ENCODE results near the gene TBC1D22A.

The TBC1D22A gene

DNA sequence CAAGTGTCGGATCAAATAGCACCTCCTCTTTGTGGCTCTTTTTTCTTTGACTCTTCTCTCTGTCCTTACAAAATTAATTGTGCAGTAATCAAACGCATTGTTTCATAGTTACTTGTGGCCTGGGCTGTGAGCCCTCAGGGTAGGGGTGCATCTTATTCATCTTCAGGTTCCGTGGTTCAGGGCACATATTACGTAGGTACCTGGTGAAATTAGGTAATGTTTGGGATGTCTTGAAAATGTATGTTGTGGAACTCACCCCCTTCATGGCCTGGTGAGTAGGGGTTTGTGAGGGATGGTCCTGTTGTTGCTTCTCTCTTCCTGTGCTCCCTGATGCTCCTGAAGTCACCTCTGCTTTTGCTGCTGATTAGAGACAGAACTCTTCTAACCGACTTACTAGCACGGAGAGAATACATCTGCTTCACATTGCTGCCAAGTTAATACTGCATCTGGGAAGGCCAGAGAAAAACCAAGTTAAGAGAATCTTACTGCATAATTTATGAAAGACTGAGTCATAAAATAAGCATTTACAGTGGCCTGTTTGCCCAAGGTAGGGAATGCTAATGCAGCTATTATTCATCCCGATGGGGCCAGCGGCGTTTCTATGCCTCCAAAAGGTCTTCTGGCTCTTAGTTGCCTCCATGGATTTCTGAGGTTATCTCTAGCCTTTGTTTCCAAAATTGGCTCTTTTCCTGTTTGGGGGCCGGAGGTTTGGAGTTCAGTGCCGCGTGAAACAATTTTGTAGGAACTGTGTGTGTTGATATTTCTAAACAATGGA, 66.9 kb downstream of the TBC1D22A start:
- no peak for DNase-seq (ENCODE audit: insufficient read length, low spot score)
- FAIRE-seq: no peak

DNA sequence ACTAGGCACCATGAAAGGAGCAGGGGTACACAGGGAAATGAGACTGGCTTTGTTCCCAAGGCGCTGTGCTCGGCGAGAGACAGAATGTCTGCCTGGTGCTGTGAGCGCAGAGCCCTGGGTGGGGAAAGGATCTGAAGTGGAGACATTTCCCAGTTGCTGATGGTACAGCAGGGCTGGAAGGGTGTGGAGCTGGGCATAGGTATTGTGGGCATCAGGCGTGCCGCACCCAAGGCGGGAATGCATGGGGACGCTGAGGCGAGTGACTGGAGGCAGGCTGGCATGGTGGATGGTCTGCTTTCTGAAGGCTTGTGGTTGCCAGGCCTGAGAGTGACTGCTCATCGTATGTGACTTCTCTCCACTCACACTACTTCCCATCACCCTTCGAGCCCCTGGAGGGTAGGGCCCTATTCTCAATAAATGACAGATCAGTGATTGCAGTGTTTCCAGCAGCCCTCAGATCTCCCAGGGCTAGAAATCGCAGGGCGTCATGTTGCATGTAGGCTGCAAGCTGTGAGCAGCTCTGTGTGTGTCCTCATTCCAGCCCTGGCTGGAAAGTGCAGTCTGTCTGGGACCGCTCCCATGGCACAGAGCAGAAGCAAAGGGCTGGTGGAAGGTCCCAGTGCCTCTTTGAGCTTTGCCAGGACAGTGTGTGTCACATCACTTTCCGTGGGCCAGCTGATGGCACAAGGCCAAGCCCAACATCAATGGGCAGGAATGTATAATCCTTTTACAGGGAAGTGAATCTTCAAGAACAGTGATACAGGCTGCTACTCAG, 67.7 kb downstream of the TBC1D22A start:
- DNase-seq (ENCODE audit: insufficient read length, low spot score) (no peak), FAIRE-seq (no peak)

DNA sequence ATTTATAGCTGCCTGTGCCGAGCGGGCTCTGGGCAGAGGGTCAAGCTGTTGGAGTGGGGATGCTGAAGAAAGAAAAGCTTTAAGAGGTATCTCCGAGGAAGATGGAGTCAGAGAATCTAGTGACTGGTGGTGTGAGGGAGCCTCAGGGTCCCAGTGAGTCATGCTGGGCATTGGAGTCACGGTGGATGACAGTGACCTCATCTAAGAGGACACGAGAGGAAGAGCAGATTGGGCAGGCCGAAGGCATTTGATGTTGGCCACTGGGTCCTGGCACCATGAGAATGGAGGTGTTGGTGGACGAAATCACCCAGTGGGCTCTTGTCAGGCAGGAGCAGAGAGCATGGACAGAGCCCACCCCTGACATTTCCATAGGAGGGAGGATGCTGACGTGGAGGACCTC, 68.4 kb downstream of the TBC1D22A start:
- DNase-seq (ENCODE audit: insufficient read length, low spot score) (no peak), FAIRE-seq (no peak)

GRCh38 chr22:46833228-46833627, 70.8 kb downstream of the TBC1D22A start:
- FAIRE-seq: no peak
- DNase-seq (ENCODE audit: insufficient read length, low spot score): no peak

DNA sequence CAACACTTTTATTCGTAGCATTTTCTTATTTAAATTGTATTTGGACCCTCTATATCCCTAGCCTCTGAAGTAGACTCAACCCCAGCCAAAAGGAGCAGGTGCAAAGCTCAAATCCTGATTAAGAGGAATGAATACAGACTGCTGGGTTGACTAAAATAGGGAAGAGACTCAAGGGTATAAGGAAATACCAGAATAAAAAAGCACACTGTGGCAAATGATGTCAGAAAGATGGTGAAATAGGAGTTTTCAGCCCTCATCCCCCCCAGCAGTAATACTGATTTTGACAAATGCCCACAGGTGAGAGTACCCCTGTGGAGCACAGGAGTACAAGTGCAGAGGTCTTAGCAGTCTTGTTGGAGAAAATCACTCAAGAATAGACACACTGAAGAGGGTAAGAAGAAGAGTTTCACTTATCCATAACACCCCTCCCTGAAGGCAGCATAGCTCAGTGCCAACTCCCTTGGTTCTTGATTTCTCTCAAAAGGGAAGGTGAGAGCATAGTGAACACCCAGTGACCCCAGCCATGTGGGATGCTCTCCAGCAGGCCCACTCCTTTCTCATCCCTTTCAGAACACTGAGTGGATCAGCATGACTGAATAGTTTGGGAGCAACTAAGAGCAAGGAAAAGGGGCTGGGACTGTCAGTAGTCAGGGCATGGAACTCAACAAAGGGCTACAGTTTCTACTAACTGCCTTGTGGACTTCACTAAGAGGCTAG, 71.7 kb downstream of the TBC1D22A start:
- DNase-seq (ENCODE audit: insufficient read length, low spot score) (no peak), FAIRE-seq (no peak)

- FAIRE-seq (no peak), DNase-seq (ENCODE audit: insufficient read length, low spot score) (no peak)
Observed at GRCh38 chr22:46835288-46835687, 72.8 kb downstream of the TBC1D22A start.

GRCh38 chr22:46835693-46836092, 73.2 kb downstream of the TBC1D22A start:
- FAIRE-seq (no peak), DNase-seq (ENCODE audit: insufficient read length, low spot score) (no peak)

DNA sequence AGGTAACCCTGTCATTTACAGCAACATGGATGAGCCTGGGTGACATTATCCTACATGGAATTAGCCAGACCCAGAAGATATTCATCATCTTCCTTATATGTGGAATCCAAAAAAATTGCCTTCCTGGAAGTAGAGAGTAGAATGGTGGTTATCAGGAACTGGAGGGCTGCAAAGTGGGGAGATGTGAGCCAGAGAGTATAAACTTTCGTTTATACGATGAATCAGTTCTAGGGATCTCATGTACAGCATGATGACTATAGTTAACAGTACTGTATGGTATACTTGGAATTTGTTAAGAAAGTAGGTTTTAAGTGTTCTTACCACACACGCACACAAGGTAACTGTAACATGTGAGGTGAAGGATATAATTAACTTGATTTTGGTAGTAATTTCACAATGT, 79.1 kb downstream of the TBC1D22A start:
- no peak for DNase-seq (ENCODE audit: insufficient read length, low spot score)
- no peak for FAIRE-seq

- DNase-seq (ENCODE audit: insufficient read length, low spot score): no peak
- FAIRE-seq: no peak
Observed at GRCh38 chr22:46842606-46843005, 80.2 kb downstream of the TBC1D22A start.

DNA sequence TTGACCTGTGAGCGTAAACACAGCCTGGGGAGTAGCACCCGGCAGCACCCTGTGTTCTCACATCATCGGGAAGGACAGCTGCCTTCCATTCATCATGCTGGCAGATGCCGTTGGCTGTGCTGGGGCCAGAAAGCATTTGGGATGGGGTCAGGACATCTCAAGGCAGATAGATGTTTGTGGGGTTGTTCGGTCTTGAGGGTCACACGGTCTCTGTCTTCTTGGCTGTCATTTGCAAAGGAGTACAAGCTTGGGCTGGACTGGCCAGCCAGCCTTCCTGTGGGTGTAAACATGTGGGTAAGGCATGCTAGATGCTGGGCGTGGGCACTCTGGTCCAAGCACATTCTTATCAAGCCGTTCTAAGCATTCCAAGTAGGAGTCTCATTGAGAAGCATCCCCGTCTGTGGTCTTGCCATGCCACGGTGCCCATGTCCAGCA, 81.4 kb downstream of the TBC1D22A start:
- no peak for DNase-seq (ENCODE audit: insufficient read length, low spot score)
- FAIRE-seq: no peak

GRCh38 chr22:46844606-46845210, 82.3 kb downstream of the TBC1D22A start:
- no peak for FAIRE-seq
- no peak for DNase-seq (ENCODE audit: insufficient read length, low spot score)

DNA sequence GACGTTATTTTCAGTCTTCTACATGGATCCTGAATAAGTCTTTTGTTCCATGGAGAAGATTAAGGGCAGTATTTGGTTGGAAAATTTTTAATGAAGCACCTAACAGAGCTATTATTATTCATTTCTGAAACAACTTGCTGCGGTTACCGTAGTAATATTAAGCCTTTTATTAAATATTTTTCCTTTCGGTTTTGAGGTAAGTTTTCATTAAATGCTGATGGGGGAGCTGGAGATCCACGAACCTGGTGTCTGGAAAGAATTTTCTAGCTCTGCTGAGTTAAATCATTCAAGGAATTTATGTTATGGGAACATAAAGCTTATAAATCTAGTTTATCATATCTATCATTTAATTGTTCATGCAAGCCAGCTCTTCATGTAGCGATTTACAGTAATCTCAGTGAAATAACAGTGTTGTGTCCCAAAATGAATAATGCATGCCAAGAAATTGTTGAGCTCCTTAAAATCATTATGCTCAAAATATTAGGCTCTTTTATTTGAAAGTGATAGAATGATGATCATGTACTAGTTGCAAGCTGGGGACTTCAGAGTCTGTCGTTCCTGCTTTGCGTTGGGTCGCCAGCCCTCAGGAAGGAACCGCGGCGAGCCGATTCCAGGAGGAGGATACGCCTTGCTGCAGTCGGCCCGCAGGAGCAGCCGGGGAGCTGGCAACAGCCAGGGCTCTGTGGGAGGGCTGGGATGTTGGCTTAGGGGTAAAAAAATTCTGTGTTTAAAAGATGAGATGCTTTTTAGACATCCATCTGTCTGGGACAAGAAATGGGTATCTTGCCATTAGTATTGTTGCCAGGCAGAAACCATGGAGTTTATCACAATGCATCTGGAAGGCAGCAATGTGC, 83.1 kb downstream of the TBC1D22A start:
- no peak for DNase-seq (ENCODE audit: insufficient read length, low spot score)
- no peak for FAIRE-seq

DNA sequence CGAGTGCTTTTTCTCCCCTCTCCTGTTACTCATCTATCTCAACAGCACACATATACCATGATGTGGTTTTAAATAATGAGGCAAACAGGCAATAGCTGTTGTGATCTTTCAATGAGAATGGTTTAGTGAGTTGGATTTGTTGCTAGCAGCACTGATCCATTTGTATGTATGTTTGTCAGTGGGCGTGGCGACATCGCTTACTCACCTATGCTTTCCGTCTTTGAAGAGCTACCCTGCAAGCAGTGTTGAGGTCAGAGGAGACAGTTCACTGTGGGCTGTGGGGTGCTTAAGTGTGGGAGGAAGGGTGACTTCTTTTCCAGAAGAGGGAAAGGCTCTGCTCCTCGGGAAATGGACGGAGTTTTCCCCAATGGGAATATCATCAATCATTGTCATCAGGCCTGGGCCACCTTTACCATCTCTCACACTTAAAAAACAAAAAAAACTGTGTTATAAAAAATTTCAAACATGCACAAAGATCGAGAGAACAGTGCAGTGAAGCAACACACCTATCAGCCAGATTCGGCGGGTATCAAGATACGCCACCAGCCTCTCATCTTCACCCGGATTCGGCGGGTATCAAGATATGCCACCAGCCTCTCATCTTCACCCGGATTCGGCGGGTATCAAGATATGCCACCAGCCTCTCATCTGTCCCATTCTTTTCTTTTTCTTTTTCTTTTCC, 83.8 kb downstream of the TBC1D22A start:
- FAIRE-seq (no peak), DNase-seq (ENCODE audit: insufficient read length, low spot score) (no peak)

DNA sequence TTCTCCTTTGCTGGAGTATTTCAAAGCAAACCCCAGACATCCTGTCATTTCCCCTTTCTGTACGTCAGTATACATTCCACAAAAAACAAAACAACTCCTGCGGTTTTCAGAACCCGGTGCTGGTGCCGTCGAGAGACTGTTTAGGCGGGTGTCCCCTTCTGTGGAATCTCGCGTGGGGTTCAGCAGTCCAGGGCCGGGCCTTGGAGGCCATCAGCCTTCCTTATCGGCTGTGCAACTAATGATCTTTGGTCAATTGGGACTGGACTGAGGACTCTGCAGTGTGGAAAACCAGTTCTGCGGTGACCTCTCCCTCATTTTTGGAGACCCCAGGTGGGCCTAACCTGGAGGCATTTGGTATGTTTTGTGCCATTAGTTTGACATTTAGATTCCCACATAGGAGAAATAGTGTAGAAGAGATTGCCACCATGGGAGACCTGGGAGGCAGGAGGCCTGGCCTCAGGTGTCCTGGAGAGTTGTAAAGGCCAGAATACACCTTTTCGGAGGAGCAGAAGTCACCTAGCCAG, 84.4 kb downstream of the TBC1D22A start:
- no peak for DNase-seq (ENCODE audit: insufficient read length, low spot score)
- FAIRE-seq: no peak

DNA sequence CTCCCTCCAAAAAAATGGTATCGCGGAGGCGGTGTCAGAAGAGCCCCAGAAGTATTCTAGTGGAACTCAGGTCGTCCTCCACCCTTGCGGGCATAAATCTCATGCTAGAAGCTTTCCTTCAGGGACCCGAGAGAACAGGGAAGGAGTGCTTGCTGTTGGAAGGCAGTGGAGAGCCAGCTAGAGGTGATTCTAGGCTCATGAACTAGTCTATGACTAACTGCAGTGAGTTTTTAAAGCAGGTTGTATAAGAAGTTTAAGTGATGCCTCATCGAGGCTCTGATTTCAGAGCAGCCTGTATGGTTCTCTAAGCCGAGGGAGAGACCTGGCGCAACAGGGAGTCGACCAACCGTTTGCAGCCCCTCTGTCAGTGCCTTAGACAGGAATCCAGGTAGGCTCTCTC, 85.7 kb downstream of the TBC1D22A start:
- no peak for FAIRE-seq
- no peak for DNase-seq (ENCODE audit: insufficient read length, low spot score)

DNA sequence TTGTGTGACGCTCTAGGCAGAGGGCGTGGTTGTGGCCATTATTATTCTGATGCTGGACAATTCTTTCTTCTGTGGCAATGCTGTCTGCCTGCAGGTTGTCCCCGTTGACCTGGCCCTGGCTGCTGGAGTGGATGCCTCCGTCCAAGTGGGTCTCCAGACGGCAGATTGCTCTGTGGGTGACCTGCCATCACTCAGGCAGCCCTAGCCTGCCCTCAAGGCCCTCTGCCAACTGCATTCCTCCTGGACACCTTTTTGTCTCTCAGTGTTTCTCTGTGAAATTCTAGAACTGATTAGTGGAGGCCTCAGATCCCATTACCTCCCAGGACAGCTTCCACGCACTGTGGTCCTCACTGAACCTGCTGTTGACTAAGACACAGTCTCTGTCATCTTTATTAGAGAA, 86.7 kb downstream of the TBC1D22A start:
- DNase-seq (ENCODE audit: insufficient read length, low spot score): no peak
- FAIRE-seq: no peak

- FAIRE-seq: no peak
Observed at GRCh38 chr22:46849951-46850350, 87.5 kb downstream of the TBC1D22A start.

DNA sequence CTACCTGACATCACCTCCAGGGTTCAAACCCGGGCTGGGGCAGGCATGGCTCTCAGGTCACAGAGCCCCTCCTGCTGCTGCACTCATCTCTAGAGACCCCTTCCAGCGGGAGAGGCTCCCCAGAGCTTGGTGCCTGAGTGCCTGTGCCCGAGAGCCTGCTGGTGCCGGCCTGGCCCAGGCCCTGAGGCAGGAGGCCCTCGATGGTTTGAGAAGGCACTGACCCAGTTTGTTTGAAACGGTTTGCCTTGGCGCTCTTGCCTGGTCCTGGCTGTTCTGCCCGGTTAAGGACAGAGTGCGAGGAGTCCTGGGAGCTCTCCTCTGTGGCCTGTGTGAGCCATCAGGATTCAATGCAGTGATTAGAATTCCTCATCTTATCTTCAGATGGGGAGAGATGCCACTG, 88.9 kb downstream of the TBC1D22A start:
- DNase-seq (ENCODE audit: insufficient read length, low spot score) (no peak), FAIRE-seq (no peak)

More at GRCh38 chr22:46849951-46850350, 87.5 kb downstream of the TBC1D22A start:
- DNase-seq (ENCODE audit: insufficient read length, low spot score): no peak

- DNase-seq (ENCODE audit: insufficient read length, low spot score) (no peak), FAIRE-seq (no peak)
Observed at GRCh38 chr22:46851941-46852340, 89.5 kb downstream of the TBC1D22A start.
